HL-60 (cell line): ENCODE results near the gene IQCK.

Source experiments
- DNase-seq, 2 experiments: peaks; one replicate each; pipeline ENCODE4 v3.0.0-alpha.2; 2010 to 2020; ENCODE audit warnings: low read depth in 1 of 2, low spot score in 1 of 2
- H3K27ac ChIP-seq: fragments of 250-450 bp; sonication (Bioruptor Pico); replicated peaks from 2 replicates; pipeline ENCODE4 v1.5.1; 2020; ENCODE audit warnings: mild to moderate bottlenecking, moderate library complexity
- H3K27me3 ChIP-seq: fragments of 250-450 bp; sonication (Bioruptor Pico); 2 replicates; pipeline ENCODE4 v1.5.1; 2021; ENCODE audit warnings: mild to moderate bottlenecking, moderate library complexity; ENCODE audit not compliant: insufficient read depth, poor library complexity, severe bottlenecking
- H3K4me3 ChIP-seq: replicated peaks from 2 replicates; pipeline ENCODE4 v1.5.1; 2011; ENCODE audit warnings: mild to moderate bottlenecking, control low read depth, low read length; ENCODE audit not compliant: insufficient read depth
- GABPA ChIP-seq: IDR thresholded peaks from 2 replicates; pipeline ENCODE4 v1.6.1; 2012; ENCODE audit warnings: low read depth
- POLR2AphosphoS5 ChIP-seq: IDR thresholded peaks from 2 replicates; pipeline ENCODE4 v1.6.1; 2012; ENCODE audit warnings: low read depth
- SPI1 ChIP-seq: IDR thresholded peaks from 2 replicates; pipeline ENCODE4 v1.6.1; 2012; ENCODE audit warnings: low read depth, mild to moderate bottlenecking, borderline replicate concordance
- TF ChIP-seq, protein P1 (sequence below): IDR thresholded peaks from one replicate; pipeline ENCODE4 v1.5.1; 2011; ENCODE audit warnings: low read length, control low read depth, inconsistent platforms; ENCODE audit not compliant: insufficient read depth
- TF ChIP-seq, protein P2 (sequence below): IDR thresholded peaks from 2 replicates; pipeline ENCODE4 v1.6.1; 2012; ENCODE audit warnings: low read depth; ENCODE audit not compliant: insufficient replicate concordance

The IQCK gene

DNA sequence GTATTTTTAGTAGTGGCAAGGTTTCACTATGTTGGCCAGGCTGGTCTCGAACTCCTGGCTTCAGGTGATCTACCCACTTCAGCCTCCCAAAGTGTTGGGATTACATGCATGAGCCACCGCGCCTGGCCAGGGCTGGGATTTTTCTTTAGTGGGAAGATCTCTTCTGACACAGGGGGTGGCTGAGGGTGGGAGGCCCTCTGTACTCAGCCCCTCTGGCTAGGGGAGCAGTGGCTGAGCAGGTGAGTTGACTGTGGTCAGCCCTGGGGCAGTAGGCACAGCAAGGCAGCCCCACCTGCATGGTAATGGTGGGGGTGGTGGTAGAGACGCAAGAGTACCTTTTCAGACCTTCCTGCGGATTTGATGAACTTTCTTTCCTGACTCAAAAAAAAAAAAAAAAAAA is 178.9 kb downstream of the IQCK start:
- Histone ChIP-seq H3K27ac (no peak overlapping the region), H3K4me3 (no peak overlapping the region), H3K27me3 (no peaks in the 10 kb centered on the region)
- DNase-seq: no peak
- TF ChIP-seq, protein P1, sequence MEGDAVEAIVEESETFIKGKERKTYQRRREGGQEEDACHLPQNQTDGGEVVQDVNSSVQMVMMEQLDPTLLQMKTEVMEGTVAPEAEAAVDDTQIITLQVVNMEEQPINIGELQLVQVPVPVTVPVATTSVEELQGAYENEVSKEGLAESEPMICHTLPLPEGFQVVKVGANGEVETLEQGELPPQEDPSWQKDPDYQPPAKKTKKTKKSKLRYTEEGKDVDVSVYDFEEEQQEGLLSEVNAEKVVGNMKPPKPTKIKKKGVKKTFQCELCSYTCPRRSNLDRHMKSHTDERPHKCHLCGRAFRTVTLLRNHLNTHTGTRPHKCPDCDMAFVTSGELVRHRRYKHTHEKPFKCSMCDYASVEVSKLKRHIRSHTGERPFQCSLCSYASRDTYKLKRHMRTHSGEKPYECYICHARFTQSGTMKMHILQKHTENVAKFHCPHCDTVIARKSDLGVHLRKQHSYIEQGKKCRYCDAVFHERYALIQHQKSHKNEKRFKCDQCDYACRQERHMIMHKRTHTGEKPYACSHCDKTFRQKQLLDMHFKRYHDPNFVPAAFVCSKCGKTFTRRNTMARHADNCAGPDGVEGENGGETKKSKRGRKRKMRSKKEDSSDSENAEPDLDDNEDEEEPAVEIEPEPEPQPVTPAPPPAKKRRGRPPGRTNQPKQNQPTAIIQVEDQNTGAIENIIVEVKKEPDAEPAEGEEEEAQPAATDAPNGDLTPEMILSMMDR: no peak
- TF ChIP-seq POLR2AphosphoS5 (no peak), SPI1 (no peak), GABPA (no peak)
- TF ChIP-seq, protein P2, sequence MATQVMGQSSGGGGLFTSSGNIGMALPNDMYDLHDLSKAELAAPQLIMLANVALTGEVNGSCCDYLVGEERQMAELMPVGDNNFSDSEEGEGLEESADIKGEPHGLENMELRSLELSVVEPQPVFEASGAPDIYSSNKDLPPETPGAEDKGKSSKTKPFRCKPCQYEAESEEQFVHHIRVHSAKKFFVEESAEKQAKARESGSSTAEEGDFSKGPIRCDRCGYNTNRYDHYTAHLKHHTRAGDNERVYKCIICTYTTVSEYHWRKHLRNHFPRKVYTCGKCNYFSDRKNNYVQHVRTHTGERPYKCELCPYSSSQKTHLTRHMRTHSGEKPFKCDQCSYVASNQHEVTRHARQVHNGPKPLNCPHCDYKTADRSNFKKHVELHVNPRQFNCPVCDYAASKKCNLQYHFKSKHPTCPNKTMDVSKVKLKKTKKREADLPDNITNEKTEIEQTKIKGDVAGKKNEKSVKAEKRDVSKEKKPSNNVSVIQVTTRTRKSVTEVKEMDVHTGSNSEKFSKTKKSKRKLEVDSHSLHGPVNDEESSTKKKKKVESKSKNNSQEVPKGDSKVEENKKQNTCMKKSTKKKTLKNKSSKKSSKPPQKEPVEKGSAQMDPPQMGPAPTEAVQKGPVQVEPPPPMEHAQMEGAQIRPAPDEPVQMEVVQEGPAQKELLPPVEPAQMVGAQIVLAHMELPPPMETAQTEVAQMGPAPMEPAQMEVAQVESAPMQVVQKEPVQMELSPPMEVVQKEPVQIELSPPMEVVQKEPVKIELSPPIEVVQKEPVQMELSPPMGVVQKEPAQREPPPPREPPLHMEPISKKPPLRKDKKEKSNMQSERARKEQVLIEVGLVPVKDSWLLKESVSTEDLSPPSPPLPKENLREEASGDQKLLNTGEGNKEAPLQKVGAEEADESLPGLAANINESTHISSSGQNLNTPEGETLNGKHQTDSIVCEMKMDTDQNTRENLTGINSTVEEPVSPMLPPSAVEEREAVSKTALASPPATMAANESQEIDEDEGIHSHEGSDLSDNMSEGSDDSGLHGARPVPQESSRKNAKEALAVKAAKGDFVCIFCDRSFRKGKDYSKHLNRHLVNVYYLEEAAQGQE: no peak

DNA sequence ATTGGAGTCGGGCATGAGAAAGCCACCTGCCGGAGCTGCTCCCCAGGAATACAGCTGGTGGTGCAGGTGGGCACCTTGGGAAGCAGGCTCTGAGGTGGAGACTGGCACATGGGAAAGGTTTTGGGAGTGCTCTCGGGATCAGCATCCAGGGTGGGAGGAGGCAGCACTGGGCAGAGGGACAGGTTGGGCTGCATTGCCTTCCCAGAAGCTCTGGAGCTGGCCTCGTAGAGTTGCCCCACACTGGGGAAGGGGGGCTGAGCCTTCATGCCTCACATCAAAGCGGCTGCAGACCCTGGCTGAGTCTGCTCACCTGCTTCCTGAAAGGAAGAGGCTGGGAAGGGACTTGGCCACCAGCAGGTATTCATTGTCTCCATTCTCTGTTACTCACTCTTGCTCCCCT is 180.1 kb downstream of the IQCK start:
- DNase-seq: no peak
- TF ChIP-seq GABPA: no peak
- no peak for TF ChIP-seq SPI1
- TF ChIP-seq, protein P2: no peak
- no peak for TF ChIP-seq POLR2AphosphoS5
- TF ChIP-seq, protein P1: no peak
- Histone ChIP-seq H3K27ac (no peak overlapping the region), H3K27me3 (no peaks in the 10 kb centered on the region), H3K4me3 (no peak overlapping the region)

DNA sequence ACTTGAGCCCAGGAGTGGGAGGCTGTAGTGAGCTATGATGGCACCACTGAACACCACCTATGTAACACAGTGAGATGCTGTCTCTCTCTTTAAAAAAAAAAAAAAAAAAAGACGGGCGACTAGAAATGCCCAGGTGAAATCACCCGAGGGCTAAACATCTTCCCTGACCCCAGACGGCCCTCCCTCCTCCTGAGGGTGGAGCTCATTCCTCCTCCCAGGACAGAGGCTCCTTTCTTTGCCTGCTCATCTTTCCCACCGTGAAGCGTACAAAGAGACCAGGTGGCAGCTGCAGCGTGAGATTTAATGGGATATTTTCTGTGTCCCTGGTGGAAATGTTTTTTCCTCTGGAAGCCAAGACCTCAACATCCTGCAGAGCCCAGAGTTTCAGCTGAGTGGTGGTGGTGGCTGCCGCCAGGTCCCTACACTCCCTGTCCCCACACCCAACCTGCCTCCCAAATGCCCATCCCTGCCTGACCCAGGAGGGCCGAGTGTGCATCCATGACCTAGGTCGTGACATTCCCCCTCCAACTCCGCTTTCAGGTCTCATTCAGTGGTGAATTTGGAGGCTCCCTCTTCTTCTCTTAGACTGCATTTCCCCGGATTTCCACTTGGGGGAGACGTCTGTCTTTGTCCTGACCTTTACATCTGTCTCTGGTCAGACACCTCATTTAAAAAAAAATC is 181.0 kb downstream of the IQCK start:
- DNase-seq: peak in 1 of 2 experiments; percentile 44
- H3K4me3 ChIP-seq: no peak overlapping the region
- H3K27me3 ChIP-seq: no peaks in the 10 kb centered on the region
- TF ChIP-seq POLR2AphosphoS5: no peak
- TF ChIP-seq, protein P1: peak; percentile 83
- H3K27ac ChIP-seq: no peak overlapping the region

DNA sequence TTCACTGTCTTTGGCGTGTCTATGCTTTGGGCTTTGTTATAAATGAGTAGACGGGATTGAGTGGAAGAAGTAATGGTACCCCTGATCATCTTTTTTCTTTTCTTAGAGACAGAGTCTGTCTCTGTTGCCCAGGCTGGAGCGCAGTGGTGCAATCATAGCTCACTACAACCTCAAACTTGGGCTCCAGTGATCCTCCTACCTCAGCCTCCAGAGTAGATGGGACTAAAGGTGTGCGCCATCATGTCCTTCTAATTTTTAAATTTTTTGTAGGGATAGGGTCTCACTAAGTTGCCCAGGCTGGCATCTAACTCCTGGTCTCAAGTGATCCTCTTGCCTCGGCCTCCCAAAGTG is 181.5 kb downstream of the IQCK start:
- TF ChIP-seq, protein P1: no peak
- TF ChIP-seq, protein P2: no peak
- no peak for TF ChIP-seq SPI1
- no peak for TF ChIP-seq GABPA
- TF ChIP-seq POLR2AphosphoS5: no peak
- Histone ChIP-seq H3K4me3 (no peak overlapping the region), H3K27ac (no peak overlapping the region), H3K27me3 (no peaks in the 10 kb centered on the region)
- no peak for DNase-seq
